ENCODE measurements around the gene SET.

DNA sequence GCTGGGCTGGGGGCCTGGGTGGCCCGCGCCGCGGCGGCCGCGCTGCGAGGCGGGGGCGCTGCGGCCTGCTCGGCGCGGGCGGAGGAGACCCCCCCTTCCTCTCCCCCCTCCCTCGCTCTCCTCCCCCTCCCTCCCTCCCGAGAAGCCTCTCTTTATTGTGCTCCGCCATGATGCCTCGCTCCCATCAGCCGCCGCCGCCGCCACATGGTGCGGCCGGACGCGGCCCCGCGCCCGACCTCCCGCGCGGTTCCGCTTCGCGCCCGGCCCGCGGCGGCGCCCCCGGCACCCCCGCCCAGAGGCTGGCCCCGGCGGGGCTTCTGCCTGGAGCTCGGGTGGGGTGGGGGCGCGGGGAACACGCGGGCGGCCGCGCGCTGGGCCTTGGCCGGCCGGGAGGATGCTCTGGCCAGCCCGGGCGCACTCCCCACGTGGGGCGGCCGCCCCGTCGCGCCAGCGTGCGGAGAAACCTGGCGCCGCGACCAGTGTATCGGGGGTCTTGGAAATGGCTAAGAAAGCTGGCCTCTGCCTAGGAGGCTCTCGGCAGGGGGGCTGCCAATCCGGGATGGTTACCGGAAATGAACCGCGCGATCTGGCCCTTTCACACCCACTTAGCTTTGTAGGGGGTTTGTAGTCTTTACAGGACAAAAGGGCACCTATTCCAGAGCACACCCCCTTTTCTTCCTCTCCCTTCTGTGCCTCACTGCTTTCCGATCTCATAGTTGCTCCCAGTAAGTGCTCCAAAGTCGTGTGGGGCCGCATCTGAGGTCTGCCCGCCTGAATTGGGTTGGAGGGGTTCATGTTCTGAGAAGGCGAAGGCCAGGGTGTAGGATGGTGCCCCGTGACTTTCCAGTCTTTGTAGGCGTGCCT is 1.0 kb downstream of the SET start:
- no peak for TF ChIP-seq CTCF (IDR thresholded peaks at IDR 0.05)
- no peak for TF ChIP-seq POLR2A (IDR thresholded peaks at IDR 0.05)
- no peak for TF ChIP-seq POLR2AphosphoS5 (IDR thresholded peaks at IDR 0.05)
- TF ChIP-seq EP300 (IDR thresholded peaks at IDR 0.05), result no peak

Measured in gastroesophageal sphincter (tissue), 3 donors.